HFF-Myc (cell line): ENCODE results near the gene IZUMO1R.
"Not testable (repeated sequence)": the region's sequence is repeated elsewhere in the genome, so short reads cannot be mapped to it uniquely, and the experiment has no call there.

Experiments used
- DNase-seq: peaks from one replicate; pipeline ENCODE4 v3.0.0-alpha.2; 2011; ENCODE audit warnings: low read depth; ENCODE audit errors: extremely low read depth
- H3K4me3 ChIP-seq: replicated peaks from 2 replicates; pipeline ENCODE4 v1.5.1; 2011; ENCODE audit warnings: low read depth, mild to moderate bottlenecking, control low read depth, low read length
- TF ChIP-seq, protein P1 (sequence below): IDR thresholded peaks from 2 replicates; pipeline ENCODE4 v1.5.1; 2012; ENCODE audit warnings: mild to moderate bottlenecking, low read depth, low read length, control low read depth; ENCODE audit errors: missing control alignments

The IZUMO1R gene

GRCh38 chr11:94303966-94304958 is at the start of gene IZUMO1R:
IZUMO1R (plus strand) TSS chr11:94304580; CDS start chr11:94305637, 1,057 bp downstream.
- TF ChIP-seq, protein P1, sequence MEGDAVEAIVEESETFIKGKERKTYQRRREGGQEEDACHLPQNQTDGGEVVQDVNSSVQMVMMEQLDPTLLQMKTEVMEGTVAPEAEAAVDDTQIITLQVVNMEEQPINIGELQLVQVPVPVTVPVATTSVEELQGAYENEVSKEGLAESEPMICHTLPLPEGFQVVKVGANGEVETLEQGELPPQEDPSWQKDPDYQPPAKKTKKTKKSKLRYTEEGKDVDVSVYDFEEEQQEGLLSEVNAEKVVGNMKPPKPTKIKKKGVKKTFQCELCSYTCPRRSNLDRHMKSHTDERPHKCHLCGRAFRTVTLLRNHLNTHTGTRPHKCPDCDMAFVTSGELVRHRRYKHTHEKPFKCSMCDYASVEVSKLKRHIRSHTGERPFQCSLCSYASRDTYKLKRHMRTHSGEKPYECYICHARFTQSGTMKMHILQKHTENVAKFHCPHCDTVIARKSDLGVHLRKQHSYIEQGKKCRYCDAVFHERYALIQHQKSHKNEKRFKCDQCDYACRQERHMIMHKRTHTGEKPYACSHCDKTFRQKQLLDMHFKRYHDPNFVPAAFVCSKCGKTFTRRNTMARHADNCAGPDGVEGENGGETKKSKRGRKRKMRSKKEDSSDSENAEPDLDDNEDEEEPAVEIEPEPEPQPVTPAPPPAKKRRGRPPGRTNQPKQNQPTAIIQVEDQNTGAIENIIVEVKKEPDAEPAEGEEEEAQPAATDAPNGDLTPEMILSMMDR = no peak
- H3K4me3 ChIP-seq = no peak within 1 kb of the TSS
- DNase-seq = no peak

DNA sequence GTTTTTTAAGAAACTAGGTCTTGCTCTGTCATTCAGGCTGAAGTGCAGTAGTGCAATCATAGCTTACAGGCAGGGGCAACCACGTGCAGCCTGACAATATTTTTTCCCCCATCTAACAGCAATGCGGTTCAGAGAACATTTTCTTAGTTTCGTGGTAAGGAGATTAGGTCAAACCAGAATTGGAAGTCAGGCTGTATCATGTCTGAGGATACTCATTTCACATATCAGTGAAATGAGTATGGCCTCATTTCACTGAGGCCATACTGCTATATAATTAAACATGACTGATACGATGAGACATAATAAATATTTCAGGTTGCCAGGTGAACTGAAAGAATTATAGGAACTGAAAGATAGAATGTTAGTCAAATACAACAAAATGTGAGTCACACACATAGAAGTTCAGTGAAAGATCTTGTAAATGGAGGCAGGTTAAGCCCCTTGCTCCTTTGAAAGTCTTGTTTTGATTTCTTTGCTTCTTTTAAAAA is 32.5 kb upstream of the IZUMO1R start:
- H3K4me3 ChIP-seq = no peak overlapping the region
- DNase-seq = no peak
- TF ChIP-seq, protein P1 = no peak

DNA sequence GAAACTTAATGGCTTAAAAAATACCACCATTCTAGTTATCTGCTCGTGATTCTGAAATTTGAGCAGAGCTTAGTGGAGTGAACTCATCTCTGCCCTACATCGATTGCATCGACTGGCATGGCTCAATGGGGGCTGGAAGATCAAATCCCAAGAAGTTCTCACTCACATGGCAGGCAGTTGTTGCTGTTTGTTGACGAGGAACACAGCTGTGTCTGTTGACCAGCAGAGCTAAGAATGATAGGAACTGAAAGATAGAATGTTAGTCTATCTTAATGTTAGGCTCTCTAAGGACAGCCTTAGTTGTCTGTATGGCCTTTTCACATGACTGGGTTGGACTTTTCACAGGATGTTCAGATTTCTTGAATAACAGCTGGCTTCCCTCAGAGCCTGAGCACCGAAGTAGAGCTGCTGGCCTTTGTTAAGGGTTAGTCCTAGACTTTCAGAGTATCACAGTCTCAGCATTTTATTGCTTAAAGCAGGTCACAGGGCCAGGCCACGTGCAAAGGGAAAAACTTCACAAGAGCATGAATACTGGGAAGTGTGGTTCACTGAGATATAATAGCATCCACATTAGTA is 31.6 kb upstream of the IZUMO1R start:
- TF ChIP-seq, protein P1 = no peak
- no peak overlapping the region for H3K4me3 ChIP-seq
- DNase-seq = no peak

DNA sequence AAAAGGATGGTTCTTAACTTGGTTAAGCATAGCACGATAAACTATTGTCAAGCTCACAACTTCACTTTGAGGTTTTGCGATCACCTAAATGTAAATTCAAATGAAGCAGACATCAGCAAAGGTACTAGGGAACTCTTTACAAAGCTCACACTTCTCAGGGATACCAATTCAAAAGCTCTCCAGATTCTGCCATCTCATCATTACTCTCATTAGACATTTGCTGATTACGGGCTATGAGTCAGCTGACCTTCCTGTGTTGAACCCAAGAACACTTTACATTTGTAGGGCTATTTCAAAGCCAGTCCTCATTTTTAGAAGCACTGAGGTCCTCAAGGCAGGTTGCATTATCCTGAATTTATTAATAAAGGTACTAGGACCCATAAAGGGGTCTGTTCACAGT is 28.4 kb upstream of the IZUMO1R start:
- H3K4me3 ChIP-seq = no peak overlapping the region
- TF ChIP-seq, protein P1 = no peak
- no peak for DNase-seq

DNA sequence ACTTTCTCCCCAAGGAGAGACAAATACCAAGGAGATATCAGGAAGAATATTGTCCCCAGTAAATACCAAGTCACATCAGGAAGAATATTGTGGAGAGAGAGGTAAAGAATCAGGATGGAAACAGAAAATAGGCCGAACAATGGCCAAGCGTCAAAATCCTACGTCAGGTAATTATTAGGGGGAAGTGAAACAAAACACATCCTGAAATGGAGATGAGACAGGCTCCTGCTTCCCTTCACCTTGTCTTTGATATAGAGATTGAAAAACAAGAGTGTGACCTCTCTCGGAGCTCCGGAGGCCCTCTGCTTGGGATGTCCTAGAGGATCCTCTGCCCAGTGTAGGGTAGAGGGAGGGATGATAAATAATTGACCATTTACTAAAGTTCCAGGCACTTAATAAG is 27.4 kb upstream of the IZUMO1R start:
- TF ChIP-seq, protein P1 = no peak
- DNase-seq = no peak
- no peak overlapping the region for H3K4me3 ChIP-seq

- H3K4me3 ChIP-seq, DNase-seq: not testable (repeated sequence)
These were observed 26.2 kb upstream of the IZUMO1R start for GRCh38 chr11:94278207-94278606.

DNA sequence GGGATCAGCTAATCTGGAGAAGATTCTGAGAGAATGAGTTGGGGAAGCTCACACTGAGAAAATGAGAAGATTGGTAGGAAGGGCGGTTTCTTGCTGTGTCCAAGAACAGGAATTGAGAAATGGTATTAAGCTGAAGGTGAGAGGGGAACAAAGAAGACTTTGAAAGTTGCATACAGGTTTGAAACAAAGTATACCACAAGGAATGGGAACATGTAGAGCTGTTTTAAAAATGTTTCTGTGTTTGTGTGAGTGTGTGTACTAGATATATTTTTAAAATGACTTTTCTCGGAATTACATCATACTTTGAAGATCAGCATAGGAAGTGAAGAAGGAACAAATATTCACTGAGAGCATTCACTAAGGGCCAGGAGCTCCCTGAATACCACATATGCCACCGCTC is 24.4 kb upstream of the IZUMO1R start:
- H3K4me3 ChIP-seq = no peak overlapping the region

More for the DNA sequence above, 24.4 kb upstream of the IZUMO1R start:
- DNase-seq = no peak
- TF ChIP-seq, protein P1 = no peak
